GM12878 (cell line): ENCODE measurements around the gene CDH15. TPM values are rescaled to one million over a fixed set of nuclear protein-coding genes. Genes with fewer than 3 reads are reported as not detected.

Experiments
- ATAC-seq: fragments of 200-7000 bp; cut with Tn5 transposase; 3 replicates; pipeline ENCODE4 v1.9.1; 2020; ENCODE audit warnings: mild to moderate bottlenecking, moderate library complexity
- BruUV-seq: library from RNA; stranded (reverse); fragments of 400-500 nt; replicated peaks from 2 replicates; lab custom pipeline; 2021; lab: Mats Ljungman, UMichigan
- CTCF ChIA-PET: fragments of 300-600 bp; sonication (Branson Sonifier 250); formaldehyde crosslinking; extraction: SDS; loops from one replicate; lab custom pipeline; 2021; ENCODE audit warnings: inconsistent platforms; lab: Yijun Ruan, JAX
- POLR2A ChIA-PET: fragments of 350-600 bp; formaldehyde crosslinking; extraction: SDS; loops from one replicate; lab custom pipeline; 2021; ENCODE audit warnings: inconsistent platforms; lab: Charles Lee
- RAD21 ChIA-PET: fragments of 300-600 bp; sonication (Branson Sonifier 250); formaldehyde crosslinking; loops from one replicate; lab custom pipeline; 2023; ENCODE audit warnings: antibody characterized with exemption; ENCODE audit not compliant: unreplicated experiment; lab: Charles Lee
- SMC1A ChIA-PET: fragments of 300-600 bp; sonication (Branson Sonifier 250); formaldehyde crosslinking; loops from one replicate; lab custom pipeline; 2023; ENCODE audit not compliant: unreplicated experiment, uncharacterized antibody; lab: Charles Lee
- DNase-seq: peaks from one replicate; pipeline ENCODE4 v3.0.0-alpha.2; 2011; ENCODE audit warnings: low read depth, low spot score
- FAIRE-seq: peaks from 3 replicates; lab custom pipeline; 2011; peaks lifted over from hg19 to GRCh38; lab: Jason Lieb, UNC
- H2AFZ ChIP-seq: 2 replicates; pipeline ENCODE4 v1.6.0; 2011; ENCODE audit warnings: low read depth, low read length, control low read depth; ENCODE audit not compliant: control insufficient read depth
- H3K27ac ChIP-seq: 2 replicates; pipeline ENCODE4 v1.5.1; 2011; ENCODE audit warnings: control low read depth; ENCODE audit not compliant: control insufficient read depth, insufficient read depth
- H3K27me3 ChIP-seq, 2 experiments: replicated peaks in 1 of 2; 2 replicates each; pipeline versions ENCODE4 v1.6.0 to v1.6.1; 2011; ENCODE audit warnings: low read length in 1 of 2; ENCODE audit not compliant: control insufficient read depth in 2 of 2, insufficient read depth in 2 of 2
- H3K36me3 ChIP-seq, 2 experiments: 2 replicates each; pipeline ENCODE4 v1.5.1; 2011; ENCODE audit warnings: low read length in 1 of 2; ENCODE audit not compliant: control insufficient read depth in 2 of 2, insufficient read depth in 2 of 2
- H3K4me1 ChIP-seq: 2 replicates; pipeline ENCODE4 v1.6.1; 2011; ENCODE audit warnings: mild to moderate bottlenecking, low read length, moderate library complexity, mixed read lengths; ENCODE audit not compliant: control insufficient read depth, insufficient read depth
- H3K4me2 ChIP-seq: 2 replicates; pipeline ENCODE4 v1.6.0; 2011; ENCODE audit warnings: control low read depth; ENCODE audit not compliant: control insufficient read depth, insufficient read depth
- H3K4me3 ChIP-seq: fragments of 200-600 bp; sonication (generic); 2 replicates; pipeline ENCODE4 v1.5.1; 2016
- H3K79me2 ChIP-seq: 2 replicates; pipeline ENCODE4 v1.6.0; 2011; ENCODE audit warnings: low read length; ENCODE audit not compliant: control insufficient read depth, insufficient read depth
- H3K9ac ChIP-seq: 2 replicates; pipeline ENCODE4 v1.8.0; 2011; ENCODE audit warnings: low read length, control low read depth, mixed read lengths; ENCODE audit not compliant: control insufficient read depth, insufficient read depth
- H3K9me3 ChIP-seq: replicated peaks from 3 replicates; pipeline ENCODE4 v1.5.1; 2011; ENCODE audit warnings: mild to moderate bottlenecking, low read length; ENCODE audit not compliant: control insufficient read depth, insufficient read depth
- H4K20me1 ChIP-seq: 2 replicates; pipeline ENCODE4 v1.6.0; 2011; ENCODE audit not compliant: control insufficient read depth, insufficient read depth
- E2F8 ChIP-seq: fragments of 450-650 bp; IDR thresholded peaks from 2 replicates; pipeline ENCODE4 v1.6.1; 2018; ENCODE audit warnings: mild to moderate bottlenecking, low read depth, moderate library complexity; ENCODE audit not compliant: partially characterized antibody
- EGR1 ChIP-seq, 2 experiments: IDR thresholded peaks; 1 replicate in 1 of 2; 2 replicates in 1 of 2; pipeline ENCODE4 v1.6.1; 2011 to 2012; ENCODE audit warnings: low read depth in 2 of 2, low read length in 2 of 2, borderline replicate concordance in 1 of 2, mild to moderate bottlenecking in 1 of 2, moderate library complexity in 1 of 2
- HDAC2 ChIP-seq: fragments of 200-600 bp; sonication (generic); IDR thresholded peaks from 2 replicates; pipeline ENCODE4 v1.6.1; 2017
- HSF1 ChIP-seq: fragments of 150-350 bp; IDR thresholded peaks from 2 replicates; pipeline ENCODE4 v1.6.1; 2014; ENCODE audit warnings: mild to moderate bottlenecking, low read depth, low read length
- JUND ChIP-seq: IDR thresholded peaks from 2 replicates; pipeline ENCODE4 v1.6.1; 2012; ENCODE audit warnings: low read depth, mild to moderate bottlenecking, low read length, improper control_type of control experiment, moderate library complexity
- MAX ChIP-seq: IDR thresholded peaks from 2 replicates; pipeline ENCODE4 v1.6.1; 2012; ENCODE audit warnings: low read depth, low read length, improper control_type of control experiment
- MYC ChIP-seq: IDR thresholded peaks from 2 replicates; pipeline ENCODE4 v1.6.1; 2011; ENCODE audit warnings: mild to moderate bottlenecking, low read length, moderate library complexity, inconsistent platforms; ENCODE audit not compliant: insufficient read depth, insufficient replicate concordance, insufficient read length, severe bottlenecking
- RUNX3 ChIP-seq: IDR thresholded peaks from 2 replicates; pipeline ENCODE4 v1.6.1; 2012; ENCODE audit warnings: low read length, inconsistent platforms
- SMAD5 ChIP-seq: IDR thresholded peaks from 2 replicates; pipeline ENCODE4 v1.6.1; 2016; ENCODE audit warnings: antibody characterized with exemption, low read depth
- SREBF1 ChIP-seq: IDR thresholded peaks from 2 replicates; pipeline ENCODE4 v1.6.1; 2012; ENCODE audit warnings: mild to moderate bottlenecking, low read length
- ZNF592 ChIP-seq: fragments of 450-650 bp; IDR thresholded peaks from 2 replicates; pipeline ENCODE4 v1.6.1; 2017; ENCODE audit warnings: mild to moderate bottlenecking, moderate library complexity
- WGBS: methylation state at CpG from one replicate; pipeline ENCODE4 v1.1.6; 2016; ENCODE audit warnings: low lambda C conversion rate; ENCODE audit not compliant: insufficient replicate concordance, insufficient coverage; ENCODE audit errors: missing lambda C conversion rate; 5-methylcytosine and 5-hydroxymethylcytosine counted together
- in situ Hi-C: fragments of 300-500 bp; cut with MboI; formaldehyde crosslinking; loops from 9 replicates; pipeline ENCODE4 v1.14.3; 2018; ENCODE audit warnings: mixed read lengths
- intact Hi-C: fragments of 100-400 bp; cut with micrococcal nuclease; formaldehyde crosslinking; loops from one replicate; pipeline ENCODE4 v1.14.2; 2022; ENCODE audit not compliant: unreplicated experiment
- polyA plus RNA-seq, 11 experiments: library from polyadenylated mRNA; depleted of rRNA in 4 of 11; unstranded in 6 of 11; stranded (reverse) in 5 of 11; fragments of >200 nt; fragmentation: Nextera tagmentation in 4 of 11; fragmentation: Illumina TruSeq in 1 of 11; extraction: Ambion mirVana in 4 of 11; extraction: Trizol in 1 of 11; gene quantifications; 1 replicate in 1 of 11; 2 replicates in 10 of 11; pipeline versions ENCODE4 v1.2.1 to v1.2.3, GENCODE V29; 2011 to 2016; ENCODE audit warnings: inconsistent platforms in 2 of 11, missing spikeins in 2 of 11, low read depth in 1 of 11
- total RNA-seq, 4 experiments: library from RNA; depleted of rRNA in 3 of 4; stranded (reverse); fragments of >200 nt in 3 of 4; fragmentation: Illumina TruSeq in 1 of 4; extraction: Trizol in 1 of 4; gene quantifications; 2 replicates each; pipeline versions ENCODE4 v1.2.1 to v1.2.3, GENCODE V29; 2013 to 2021

Gene CDH15
- total and polyA plus RNA-seq, 10 of the 15 experiments (the other 5 are each of a cell fraction or from before 2014, with no cell fraction given): 0.02 to 0.06 TPM; not detected in 8

GRCh38 chr16:89243664-89244063 lies 72.1 kb downstream of the CDH15 start:
- ChIA-PET RAD21 (no interaction called here), CTCF (no interaction called here), SMC1A (no interaction called here), POLR2A (no interaction called here)
- Histone ChIP-seq H3K9me3 (no peaks in the 10 kb centered on the region; the same call in 2 of the 3 replicates), H3K27ac (no peak overlapping the region), H3K4me3 (no peak overlapping the region), H3K79me2 (peaks cover 7% of the 10 kb centered on the region), H4K20me1 (no peaks in the 10 kb centered on the region), H2AFZ (no peak overlapping the region), H3K4me1 (no peaks in the 10 kb centered on the region; the same call in 1 of the 2 replicates), H3K27me3 (no peaks in the 10 kb centered on the region), H3K9ac (no peak overlapping the region), H3K4me2 (no peak overlapping the region), H3K36me3 (no peaks in the 10 kb centered on the region)
- intact Hi-C loops (loop anchor here (5.0 kb wide), 2 partner anchors 244 to 314 kb away; no protein-coding TSS in a partner anchor), in situ Hi-C loops (no loop called here)
- DNase-seq (no peak), ATAC-seq (no peak), FAIRE-seq (no peak)
- 68% methylated on average over 5 of the region's 5 CpGs for WGBS
- TF ChIP-seq E2F8 (no peak), MYC (no peak), RUNX3 (no peak), HSF1 (no peak), MAX (no peak), HDAC2 (no peak), EGR1 (IDR thresholded peaks at IDR 0.05; ENCODE audit: borderline replicate concordance in 1 of 2, low read depth in 2 of 2, low read length in 2 of 2) (no peak), SMAD5 (no peak), ZNF592 (no peak), JUND (no peak), SREBF1 (no peak)
- BruUV-seq: no TSS peak
